Endothelial cell of umbilical vein (primary cell): Measurements from ENCODE around the gene SLC16A2.

ENCODE experiments used
- CTCF ChIP-seq, 2 donors: IDR thresholded peaks; 1 replicate in 1 of 2; 2 replicates in 1 of 2; pipeline ENCODE4 v1.5.1; 2011; ENCODE audit warnings: low read length in 2 of 2, mild to moderate bottlenecking in 2 of 2, moderate library complexity in 2 of 2, control low read depth in 1 of 2, inconsistent platforms in 1 of 2, low read depth in 1 of 2; ENCODE audit not compliant: insufficient read depth in 1 of 2; ENCODE audit errors: extremely low read depth in 1 of 2
- EZH2 ChIP-seq: IDR thresholded peaks from 2 replicates; pipeline ENCODE4 v1.6.1; 2012; ENCODE audit warnings: borderline replicate concordance, low read depth, mild to moderate bottlenecking, moderate library complexity, low read length, inconsistent platforms; ENCODE audit not compliant: severe bottlenecking
- FOS ChIP-seq: IDR thresholded peaks from 2 replicates; pipeline ENCODE4 v1.6.1; 2011; ENCODE audit warnings: mild to moderate bottlenecking, low read length, moderate library complexity, borderline replicate concordance; ENCODE audit not compliant: insufficient read depth
- JUN ChIP-seq: IDR thresholded peaks from 2 replicates; pipeline ENCODE4 v1.6.1; 2011; ENCODE audit warnings: borderline replicate concordance, low read depth; ENCODE audit not compliant: insufficient read length, insufficient read depth
- MAX ChIP-seq: IDR thresholded peaks from 2 replicates; pipeline ENCODE4 v1.6.1; 2011; ENCODE audit not compliant: insufficient read depth, insufficient read length
- MYC ChIP-seq: IDR thresholded peaks from one replicate; pipeline ENCODE4 v1.6.1; 2011; ENCODE audit warnings: mild to moderate bottlenecking, low read depth, low read length
- POLR2A ChIP-seq: IDR thresholded peaks from 2 replicates; pipeline ENCODE4 v1.6.1; 2012; ENCODE audit warnings: low read depth, mild to moderate bottlenecking, control low read depth, low read length
- POLR2AphosphoS5 ChIP-seq: IDR thresholded peaks from 2 replicates; pipeline ENCODE4 v1.6.1; 2012; ENCODE audit warnings: low read depth, mild to moderate bottlenecking, control low read depth, low read length, moderate library complexity; ENCODE audit not compliant: insufficient read depth

DNA sequence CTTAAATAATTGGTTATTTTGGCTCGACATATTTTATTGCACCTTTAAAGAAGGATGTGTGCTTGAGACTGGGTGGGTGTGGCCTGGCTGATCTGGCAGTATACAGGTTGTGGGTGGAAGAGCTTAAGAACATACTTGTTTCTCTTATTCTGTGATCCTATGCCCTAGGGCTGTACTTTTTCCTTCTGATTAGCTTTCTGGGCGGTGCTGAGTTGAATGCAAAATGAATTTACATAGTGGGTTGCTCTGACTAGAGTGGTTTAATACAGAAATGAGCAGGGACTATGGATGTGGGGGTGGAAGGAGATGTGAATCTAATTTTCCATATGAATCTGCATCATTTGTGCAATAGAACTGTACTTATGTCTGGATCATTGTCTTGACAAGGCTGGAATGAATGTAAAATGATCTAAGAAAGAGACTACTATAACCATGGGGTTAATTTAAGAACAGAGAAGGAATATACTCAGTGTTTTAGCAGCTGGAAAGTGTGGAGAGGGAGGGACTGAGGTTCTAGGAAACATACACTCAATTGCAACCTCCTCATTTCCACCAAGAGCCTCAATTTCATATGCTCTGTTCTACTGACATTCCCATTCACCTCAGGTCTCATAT lies 119.4 kb downstream of the SLC16A2 start:
- TF ChIP-seq CTCF (IDR thresholded peaks at IDR 0.05; ENCODE audit: extremely low read depth in 1 of 2, insufficient read depth in 1 of 2, low read depth in 1 of 2, low read length in 2 of 2): no peak
- TF ChIP-seq EZH2: no peak
- no peak for TF ChIP-seq MAX
- no peak for TF ChIP-seq POLR2AphosphoS5
- no peak for TF ChIP-seq FOS
- no peak for TF ChIP-seq POLR2A
- no peak for TF ChIP-seq JUN
- TF ChIP-seq MYC: no peak
